Measurements from ENCODE around the gene MBTPS1. TPM values are rescaled to one million over a fixed set of nuclear protein-coding genes. Genes with fewer than 3 reads are reported as not detected.

The MBTPS1 gene
- total and polyA plus RNA-seq, 7 donors: 13.6 to 83.6 (median 69.3) TPM

DNA sequence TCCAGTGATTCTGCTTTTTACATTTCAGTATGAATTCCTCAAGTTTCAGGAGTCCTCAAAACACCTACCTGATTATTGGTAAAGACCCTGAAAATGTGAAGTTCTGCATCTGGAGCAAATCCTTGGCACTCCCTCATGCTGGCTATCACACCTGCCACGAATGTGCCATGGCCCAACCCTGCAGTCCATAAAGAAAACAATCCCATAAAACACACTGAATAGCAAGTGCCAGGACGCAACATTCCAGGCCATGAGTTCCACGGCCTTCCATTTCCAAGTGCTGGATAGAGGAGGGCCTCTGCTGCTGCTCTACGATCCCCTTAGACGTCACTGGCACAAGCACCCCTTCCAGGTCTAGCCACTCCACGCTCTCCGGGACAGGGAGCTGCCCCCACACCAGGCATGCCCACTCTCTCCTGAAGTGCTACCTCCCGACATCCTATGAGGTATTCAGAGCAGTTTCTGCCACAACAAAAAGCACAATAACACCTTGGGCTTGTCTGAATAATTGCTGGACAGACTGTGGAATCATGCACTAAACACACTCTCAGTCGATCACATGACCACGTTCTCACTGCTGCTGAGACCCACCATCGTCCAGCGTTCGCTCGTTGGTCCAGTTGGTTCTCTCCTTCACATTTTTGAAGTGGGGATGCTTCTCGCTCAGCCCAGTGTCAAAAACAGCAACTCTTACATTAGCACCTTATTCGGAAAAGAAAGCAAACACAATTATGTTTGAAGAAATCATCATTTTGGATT, 23.4 kb downstream of the MBTPS1 start:
- Histone ChIP-seq H3K36me3 (peaks cover 49 to 100% (median 63%) of the 10 kb centered on the region in 4 donors), H3K4me3 (no peak overlapping the region), H3K27me3 (no peaks in the 10 kb centered on the region), H3K27ac (no peak overlapping the region), H3K4me1 (no peaks in the 10 kb centered on the region), H3K9me3 (no peaks in the 10 kb centered on the region)
- TF ChIP-seq POLR2AphosphoS5 (IDR thresholded peaks at IDR 0.05): no peak
- WGBS, 2 donors: 56 to 85% methylated on average over 16 of the region's 16 CpGs
- DNase-seq: no peak
- intact Hi-C loops (cut with DNase I): no loop called here

DNA sequence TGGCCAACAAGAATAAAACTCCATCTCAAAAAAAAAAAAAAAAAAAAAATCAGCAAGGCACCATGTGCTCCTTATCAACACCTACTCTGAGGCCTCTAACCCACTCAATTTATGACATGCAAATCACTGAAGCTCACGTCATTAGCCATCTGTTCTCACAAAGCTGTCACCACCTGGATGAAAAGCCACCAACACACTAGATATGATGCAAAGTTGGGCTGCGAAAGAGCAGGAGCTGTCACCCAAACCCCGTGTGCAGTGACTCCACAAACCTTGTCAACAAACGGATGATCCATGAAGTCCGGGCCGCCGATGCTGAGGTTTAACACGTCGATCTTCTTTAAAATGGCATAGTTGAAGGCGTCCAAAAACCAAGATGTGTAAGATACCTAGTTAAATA, 25.3 kb downstream of the MBTPS1 start:
- H3K36me3 ChIP-seq: peaks cover 58 to 100% (median 66%) of the 10 kb centered on the region in 4 donors
- intact Hi-C loops (cut with DNase I): no loop called here
- no peaks in the 10 kb centered on the region for H3K9me3 ChIP-seq
- 86 to 90% methylated on average over 10 of the region's 10 CpGs for WGBS, 2 donors
- no peaks in the 10 kb centered on the region for H3K4me1 ChIP-seq
- TF ChIP-seq POLR2AphosphoS5 (IDR thresholded peaks at IDR 0.05) (no peak), EP300 (IDR thresholded peaks at IDR 0.05) (no peak), CTCF (IDR thresholded peaks at IDR 0.05) (no peak), POLR2A (IDR thresholded peaks at IDR 0.05) (no peak)
- DNase-seq: no peak
- H3K4me3 ChIP-seq: no peak overlapping the region
- no peaks in the 10 kb centered on the region for H3K27me3 ChIP-seq
- no peak overlapping the region for H3K27ac ChIP-seq

- H3K36me3 ChIP-seq: peaks cover 54 to 97% (median 70%) of the 10 kb centered on the region in 4 donors
- no peak for DNase-seq
- WGBS, 2 donors: 89 to 93% methylated on average over 9 of the region's 9 CpGs
Measured at GRCh38 chr16:84090211-84090610, 26.5 kb downstream of the MBTPS1 start.

GRCh38 chr16:84088695-84089395, 27.9 kb downstream of the MBTPS1 start:
- H3K27ac ChIP-seq: no peak overlapping the region
- no peak overlapping the region for H3K4me3 ChIP-seq
- DNase-seq: no peak
- H3K9me3 ChIP-seq: no peaks in the 10 kb centered on the region
- TF ChIP-seq CTCF (IDR thresholded peaks at IDR 0.05) (no peak), POLR2AphosphoS5 (IDR thresholded peaks at IDR 0.05) (no peak), EP300 (IDR thresholded peaks at IDR 0.05) (no peak), POLR2A (IDR thresholded peaks at IDR 0.05) (no peak)
- no peaks in the 10 kb centered on the region for H3K4me1 ChIP-seq
- no peaks in the 10 kb centered on the region for H3K27me3 ChIP-seq
- intact Hi-C loops (cut with DNase I): no loop called here
- WGBS, 2 donors: 50% methylated on average over 15 of the region's 15 CpGs
- peaks cover 61 to 96% (median 64%) of the 10 kb centered on the region in 4 donors for H3K36me3 ChIP-seq

More at GRCh38 chr16:84090211-84090610, 26.5 kb downstream of the MBTPS1 start:
- no peak for TF ChIP-seq POLR2A (IDR thresholded peaks at IDR 0.05)
- TF ChIP-seq POLR2AphosphoS5 (IDR thresholded peaks at IDR 0.05): no peak
- no peak for TF ChIP-seq EP300 (IDR thresholded peaks at IDR 0.05)
- no peak for TF ChIP-seq CTCF (IDR thresholded peaks at IDR 0.05)
- Histone ChIP-seq H3K27ac (no peak overlapping the region), H3K4me1 (no peaks in the 10 kb centered on the region), H3K9me3 (no peaks in the 10 kb centered on the region), H3K4me3 (no peak overlapping the region), H3K27me3 (no peaks in the 10 kb centered on the region)
- intact Hi-C loops (cut with DNase I): no loop called here

DNA sequence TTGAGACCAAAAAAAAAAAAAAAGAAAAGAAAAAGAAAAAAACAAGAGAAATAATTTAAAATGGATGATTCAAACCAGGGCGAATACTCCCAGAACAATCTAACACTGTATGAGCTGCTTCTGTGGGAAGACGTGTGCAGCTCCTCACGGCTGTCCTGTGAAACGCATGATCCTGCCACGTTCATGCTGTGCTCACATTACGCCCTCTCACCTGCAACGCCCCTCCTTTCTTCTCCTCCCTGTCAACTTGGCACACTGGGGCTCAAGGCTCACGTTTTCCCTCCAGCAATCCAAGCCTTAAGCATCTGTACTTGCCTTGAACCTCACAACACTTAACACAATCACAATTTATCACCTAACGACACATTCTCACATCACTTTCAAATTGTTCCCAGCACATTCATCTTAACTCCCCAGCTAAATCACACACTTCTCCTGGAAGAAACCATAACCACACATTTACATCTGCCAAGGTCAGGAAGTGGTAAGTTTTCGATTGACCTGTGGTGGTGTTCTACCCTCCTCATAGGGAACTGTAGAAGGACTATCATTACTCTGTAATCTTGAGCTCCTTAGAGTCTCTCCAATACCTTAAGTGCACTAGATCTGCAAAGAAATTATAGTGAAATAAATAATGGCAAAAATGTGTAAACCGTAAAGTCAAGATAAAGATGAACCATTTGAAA, 29.1 kb downstream of the MBTPS1 start:
- TF ChIP-seq EP300 (IDR thresholded peaks at IDR 0.05) (no peak), POLR2AphosphoS5 (IDR thresholded peaks at IDR 0.05) (no peak), POLR2A (IDR thresholded peaks at IDR 0.05) (no peak), CTCF (IDR thresholded peaks at IDR 0.05) (no peak)
- no peak for DNase-seq
- WGBS, 2 donors: 74 to 81% methylated on average over 11 of the region's 11 CpGs
- Histone ChIP-seq H3K36me3 (peaks cover 49 to 96% (median 54%) of the 10 kb centered on the region in 4 donors), H3K27ac (no peak overlapping the region), H3K27me3 (no peaks in the 10 kb centered on the region), H3K4me3 (no peak overlapping the region), H3K4me1 (peaks cover 0 to 11% (median 3%) of the 10 kb centered on the region in 4 donors), H3K9me3 (no peaks in the 10 kb centered on the region)
- intact Hi-C loops (cut with DNase I): loop anchor here (2.0 kb wide), 1 partner anchor 99 kb away; the partner anchor contains the start of gene TAF1C
